Measurements from ENCODE around the gene PHYKPL.

PHYKPL gene

DNA sequence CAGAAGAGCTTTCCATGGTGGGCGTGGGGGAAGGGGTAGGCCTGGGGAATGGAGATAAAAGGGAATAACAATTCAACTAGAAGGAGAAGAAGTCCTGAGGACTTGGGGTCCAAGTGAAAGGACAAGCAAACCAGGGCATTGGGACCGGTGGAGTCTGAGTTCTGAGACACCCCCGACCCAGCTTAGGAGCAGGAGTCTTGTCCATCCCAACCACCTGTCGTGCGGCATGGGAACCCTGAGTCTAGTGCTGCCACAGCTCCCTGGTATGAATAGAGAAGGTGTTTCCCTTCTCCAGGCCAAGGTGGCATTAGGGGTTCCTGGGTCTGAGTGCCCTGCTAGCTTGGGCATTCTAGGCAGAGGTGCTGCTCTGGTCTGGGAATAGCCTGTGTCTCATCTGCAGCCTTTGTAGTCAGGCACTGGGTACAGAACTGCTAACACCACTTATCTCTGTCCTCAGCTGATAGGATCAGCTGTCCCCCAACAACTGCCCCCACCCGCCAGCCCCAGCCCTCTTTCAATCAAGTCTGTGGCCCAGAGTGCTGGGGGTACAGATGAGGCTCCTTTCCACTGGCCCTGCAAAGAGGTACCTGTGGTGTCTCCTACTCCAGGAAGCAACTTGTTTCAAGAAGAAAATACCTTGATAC is 18.3 kb downstream of the PHYKPL start:
- H3K36me3 ChIP-seq (replicated peaks; ENCODE audit: insufficient read depth, low read length): peaks cover 24% of the 10 kb centered on the region
- peaks cover 14% of the 10 kb centered on the region for H4K20me1 ChIP-seq (ENCODE audit: insufficient read depth, low read length)
- no peaks in the 10 kb centered on the region for H3K9me2 ChIP-seq (replicated peaks; ENCODE audit: insufficient read depth, low read length)
- H3K4me1 ChIP-seq (ENCODE audit: low read length): no peaks in the 10 kb centered on the region
- no peak overlapping the region for H3K4me3 ChIP-seq (ENCODE audit: low read length)
- no peak overlapping the region for H3K4me2 ChIP-seq (ENCODE audit: low read depth, low read length)
- H3K27ac ChIP-seq (ENCODE audit: low read length): no peak overlapping the region
- no peaks in the 10 kb centered on the region for H3K9me3 ChIP-seq (replicated peaks; ENCODE audit: insufficient read depth, low read length)
- H2AFZ ChIP-seq (ENCODE audit: low read length): no peak overlapping the region
- TF ChIP-seq EZH2 (optimal IDR thresholded peaks at IDR 0.05; ENCODE audit: low read depth, low read length) (no peak), EZH2phosphoT487 (IDR thresholded peaks at IDR 0.05; ENCODE audit: low read length) (no peak)
- TF ChIP-seq, protein P1, sequence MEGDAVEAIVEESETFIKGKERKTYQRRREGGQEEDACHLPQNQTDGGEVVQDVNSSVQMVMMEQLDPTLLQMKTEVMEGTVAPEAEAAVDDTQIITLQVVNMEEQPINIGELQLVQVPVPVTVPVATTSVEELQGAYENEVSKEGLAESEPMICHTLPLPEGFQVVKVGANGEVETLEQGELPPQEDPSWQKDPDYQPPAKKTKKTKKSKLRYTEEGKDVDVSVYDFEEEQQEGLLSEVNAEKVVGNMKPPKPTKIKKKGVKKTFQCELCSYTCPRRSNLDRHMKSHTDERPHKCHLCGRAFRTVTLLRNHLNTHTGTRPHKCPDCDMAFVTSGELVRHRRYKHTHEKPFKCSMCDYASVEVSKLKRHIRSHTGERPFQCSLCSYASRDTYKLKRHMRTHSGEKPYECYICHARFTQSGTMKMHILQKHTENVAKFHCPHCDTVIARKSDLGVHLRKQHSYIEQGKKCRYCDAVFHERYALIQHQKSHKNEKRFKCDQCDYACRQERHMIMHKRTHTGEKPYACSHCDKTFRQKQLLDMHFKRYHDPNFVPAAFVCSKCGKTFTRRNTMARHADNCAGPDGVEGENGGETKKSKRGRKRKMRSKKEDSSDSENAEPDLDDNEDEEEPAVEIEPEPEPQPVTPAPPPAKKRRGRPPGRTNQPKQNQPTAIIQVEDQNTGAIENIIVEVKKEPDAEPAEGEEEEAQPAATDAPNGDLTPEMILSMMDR (IDR thresholded peaks at IDR 0.05; ENCODE audit: low read length): no peak
- no peak overlapping the region for H3K9ac ChIP-seq (ENCODE audit: low read length)
- H3F3A ChIP-seq (ENCODE audit: insufficient read depth, low read length): peaks cover 27% of the 10 kb centered on the region
- H3K79me2 ChIP-seq (ENCODE audit: low read length): peaks cover 26% of the 10 kb centered on the region
- DNase-seq: no peak
- H3K27me3 ChIP-seq (replicated peaks; ENCODE audit: insufficient read depth, low read length): no peaks in the 10 kb centered on the region

DNA sequence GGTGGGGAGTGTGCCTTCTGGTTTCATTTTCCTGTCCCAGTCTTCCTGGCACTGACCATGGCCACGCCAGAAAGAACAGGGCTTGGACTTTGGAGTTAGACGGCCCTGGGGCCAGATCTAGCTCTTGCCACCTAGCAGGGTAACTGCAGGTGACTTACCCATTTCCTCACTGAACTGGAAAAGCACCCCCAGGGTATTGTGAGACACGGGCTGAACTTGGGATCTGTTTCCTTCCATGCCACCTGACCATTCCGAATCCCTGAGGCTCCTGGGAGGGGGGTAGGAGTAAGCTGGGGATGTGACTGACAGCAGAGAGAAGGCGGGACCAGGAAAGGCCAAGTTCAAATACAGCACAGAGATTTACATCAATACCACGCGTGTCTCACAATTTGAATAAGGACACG is 18.9 kb downstream of the PHYKPL start:
- Histone ChIP-seq H3K4me3 (ENCODE audit: low read length) (no peak overlapping the region), H2AFZ (ENCODE audit: low read length) (no peak overlapping the region), H3K4me1 (ENCODE audit: low read length) (no peaks in the 10 kb centered on the region), H3F3A (ENCODE audit: insufficient read depth, low read length) (peaks cover 27% of the 10 kb centered on the region), H3K9ac (ENCODE audit: low read length) (no peak overlapping the region), H3K9me3 (replicated peaks; ENCODE audit: insufficient read depth, low read length) (no peaks in the 10 kb centered on the region), H3K27me3 (replicated peaks; ENCODE audit: insufficient read depth, low read length) (no peaks in the 10 kb centered on the region), H3K36me3 (replicated peaks; ENCODE audit: insufficient read depth, low read length) (peaks cover 24% of the 10 kb centered on the region), H3K4me2 (ENCODE audit: low read depth, low read length) (no peak overlapping the region), H3K27ac (ENCODE audit: low read length) (no peak overlapping the region), H3K9me2 (replicated peaks; ENCODE audit: insufficient read depth, low read length) (no peaks in the 10 kb centered on the region), H3K79me2 (ENCODE audit: low read length) (peaks cover 31% of the 10 kb centered on the region), H4K20me1 (ENCODE audit: insufficient read depth, low read length) (peaks cover 19% of the 10 kb centered on the region)
- TF ChIP-seq, protein P1 (IDR thresholded peaks at IDR 0.05; ENCODE audit: low read length): no peak
- DNase-seq: no peak

DNA sequence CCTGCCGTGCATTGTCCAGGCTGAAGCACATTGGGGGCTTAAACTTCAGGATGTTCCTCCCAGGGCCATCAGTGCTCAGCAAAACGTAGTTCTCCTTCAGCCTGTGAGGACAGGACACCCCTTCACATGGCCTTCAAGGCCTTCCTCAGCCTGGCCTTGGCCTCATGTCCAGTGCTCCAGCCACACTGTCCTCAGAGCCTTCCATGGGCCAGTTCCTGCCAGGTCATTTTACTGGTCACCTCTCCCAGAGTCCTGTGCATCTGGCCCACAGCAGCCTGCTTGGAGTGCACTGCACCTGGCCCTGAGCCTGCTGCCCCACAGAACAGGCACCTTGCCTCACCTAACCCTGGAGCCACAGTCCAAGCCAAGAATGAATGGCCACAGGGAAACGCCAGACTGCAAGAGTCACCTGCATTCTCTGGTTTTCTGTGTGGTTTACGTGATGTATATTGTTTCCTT is 19.6 kb downstream of the PHYKPL start:
- Histone ChIP-seq H3F3A (ENCODE audit: insufficient read depth, low read length) (peaks cover 22% of the 10 kb centered on the region), H3K4me3 (ENCODE audit: low read length) (no peak overlapping the region), H3K27me3 (replicated peaks; ENCODE audit: insufficient read depth, low read length) (no peaks in the 10 kb centered on the region), H3K9me3 (replicated peaks; ENCODE audit: insufficient read depth, low read length) (no peaks in the 10 kb centered on the region), H2AFZ (ENCODE audit: low read length) (no peak overlapping the region), H3K9me2 (replicated peaks; ENCODE audit: insufficient read depth, low read length) (no peaks in the 10 kb centered on the region), H3K4me2 (ENCODE audit: low read depth, low read length) (no peak overlapping the region), H3K36me3 (replicated peaks; ENCODE audit: insufficient read depth, low read length) (peaks cover 26% of the 10 kb centered on the region), H3K79me2 (ENCODE audit: low read length) (peaks cover 38% of the 10 kb centered on the region), H4K20me1 (ENCODE audit: insufficient read depth, low read length) (peaks cover 26% of the 10 kb centered on the region), H3K27ac (ENCODE audit: low read length) (no peak overlapping the region), H3K9ac (ENCODE audit: low read length) (no peak overlapping the region), H3K4me1 (ENCODE audit: low read length) (peaks cover 1% of the 10 kb centered on the region; the same call in 1 of the 2 replicates)
- DNase-seq: no peak
- TF ChIP-seq EZH2 (optimal IDR thresholded peaks at IDR 0.05; ENCODE audit: low read depth, low read length) (no peak), EZH2phosphoT487 (IDR thresholded peaks at IDR 0.05; ENCODE audit: low read length) (no peak)
- TF ChIP-seq, protein P1 (IDR thresholded peaks at IDR 0.05; ENCODE audit: low read length): no peak

Data from MM.1S (cell line).